Esophagus (tissue), 2 donors: ENCODE measurements around the gene DYDC2. TPM values are rescaled to one million over a fixed set of nuclear protein-coding genes. Genes with fewer than 3 reads are reported as not detected.
"Not testable (repeated sequence)": the region's sequence is repeated elsewhere in the genome, so short reads cannot be mapped to it uniquely, and the experiment has no call there.

Experiments used
- H3K27ac ChIP-seq, 2 donors: one replicate each; pipeline ENCODE4 v1.5.1; 2013; ENCODE audit warnings: low read depth in 2 of 2, mild to moderate bottlenecking in 2 of 2, inconsistent platforms in 1 of 2, low read length in 1 of 2, moderate library complexity in 1 of 2
- H3K27me3 ChIP-seq, 2 donors: one replicate each; pipeline ENCODE4 v1.6.1; 2013; ENCODE audit warnings: low read length in 2 of 2, control low read depth in 1 of 2, mild to moderate bottlenecking in 1 of 2; ENCODE audit not compliant: insufficient read depth in 2 of 2, control insufficient read depth in 1 of 2
- H3K36me3 ChIP-seq, 2 donors: one replicate each; pipeline ENCODE4 v1.6.1; 2013; ENCODE audit warnings: low read length in 1 of 2; ENCODE audit not compliant: control insufficient read depth in 2 of 2, insufficient read depth in 2 of 2
- H3K4me1 ChIP-seq, 2 donors: one replicate each; pipeline ENCODE4 v1.6.1; 2013; ENCODE audit warnings: low read length in 1 of 2; ENCODE audit not compliant: control insufficient read depth in 2 of 2, insufficient read depth in 2 of 2
- H3K4me3 ChIP-seq, 2 donors: one replicate each; pipeline ENCODE4 v1.5.1; 2013; ENCODE audit warnings: low read length in 2 of 2, mild to moderate bottlenecking in 2 of 2, low read depth in 1 of 2, moderate library complexity in 1 of 2
- H3K9me3 ChIP-seq, 2 donors: one replicate each; pipeline ENCODE4 v1.6.1; 2013; ENCODE audit warnings: mild to moderate bottlenecking in 2 of 2, low read depth in 1 of 2, low read length in 1 of 2, moderate library complexity in 1 of 2; ENCODE audit not compliant: control insufficient read depth in 2 of 2, insufficient read depth in 1 of 2
- WGBS, 2 donors: extraction: QIAGEN DNeasy Blood & Tissue Kit; methylation state at CpG; one replicate each; pipeline ENCODE4 v1.1.7; 2013; 5-methylcytosine and 5-hydroxymethylcytosine counted together
- polyA plus RNA-seq, 2 donors: library from polyadenylated mRNA; stranded (reverse); fragments of 200-250 nt; gene quantifications; one replicate each; pipeline ENCODE4 v1.2.3, GENCODE V29; 2013
- donor health status: healthy with polysubstance abuse.
- donor health status: Bipolar disorder and iron deficiency.

Gene DYDC2
- polyA plus RNA-seq, 2 donors: 0.34 to 0.77 TPM

DNA sequence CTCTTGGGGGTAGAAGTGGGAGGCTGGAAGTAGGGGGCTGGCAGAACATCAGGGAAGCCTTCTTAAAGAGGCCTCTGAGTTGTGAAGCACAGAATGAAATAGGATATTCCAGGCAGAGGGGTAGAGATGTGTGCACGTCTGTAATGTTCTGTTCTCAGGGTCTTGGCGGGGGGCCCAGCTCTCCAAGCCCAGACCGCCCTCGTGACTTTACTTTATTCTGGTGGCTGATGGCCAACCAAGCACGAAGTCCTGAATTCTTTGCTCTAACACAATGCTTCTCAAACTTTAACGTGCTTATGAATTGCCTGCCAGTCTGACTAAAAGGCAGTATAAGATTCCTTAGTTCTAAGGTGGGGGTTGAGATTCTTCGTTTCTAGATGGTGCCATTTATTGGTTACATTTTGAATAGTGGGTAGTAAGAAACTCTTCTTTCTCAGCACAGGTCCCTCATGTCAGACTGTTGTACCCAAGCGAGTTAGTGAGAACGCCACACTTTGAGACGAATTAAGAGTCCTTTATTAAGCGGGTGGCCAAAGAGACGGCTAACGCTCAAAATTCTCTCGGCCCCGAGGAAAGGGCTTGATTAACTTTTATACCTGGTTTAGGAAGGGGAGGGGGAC is 60.0 kb downstream of the DYDC2 start:
- Histone ChIP-seq H3K36me3 (peaks cover 0 to 3% of the 10 kb centered on the region in 2 donors), H3K27me3 (no peaks in the 10 kb centered on the region), H3K9me3 (no peaks in the 10 kb centered on the region), H3K27ac (peak overlapping the region in 1 of 2 donors; percentile 65), H3K4me3 (no peak overlapping the region), H3K4me1 (peaks cover 7 to 11% of the 10 kb centered on the region in 2 donors)
- 48 to 54% methylated on average over 15 of the region's 15 CpGs for WGBS, 2 donors

DNA sequence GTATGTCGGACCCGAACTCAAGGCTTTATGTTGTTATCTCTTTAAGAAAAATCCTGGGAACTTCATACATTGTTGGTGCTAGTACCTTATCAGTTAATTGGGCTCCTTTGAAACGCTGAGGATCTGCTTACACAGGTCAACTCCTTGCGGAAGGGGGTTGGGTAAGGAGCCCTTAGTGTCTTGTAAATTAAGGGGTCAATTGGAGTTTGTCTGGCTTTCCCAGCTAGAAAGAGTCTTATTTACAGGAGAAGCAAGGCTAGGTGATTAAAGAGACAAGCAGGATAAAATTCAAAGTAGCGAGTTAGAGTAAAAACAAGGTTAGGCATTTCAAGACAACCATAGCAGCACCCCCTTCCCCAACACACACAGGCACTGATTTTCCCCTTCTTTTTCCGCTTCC is 60.7 kb downstream of the DYDC2 start:
- not testable (repeated sequence) for H3K27me3 ChIP-seq, H3K9me3 ChIP-seq, H3K36me3 ChIP-seq, H3K4me3 ChIP-seq, H3K27ac ChIP-seq
- peaks cover 7 to 11% of the 10 kb centered on the region in 2 donors for H3K4me1 ChIP-seq
- WGBS, 2 donors: 76 to 83% methylated on average over 6 of the region's 6 CpGs

Other genes starting within 250 kb of the DYDC2 start
- gene PLAC9, start 224.1 kb upstream of the DYDC2 start, polyA plus RNA-seq: 1 to 10 TPM; 5.5 to 5.8 TPM
- gene ANXA11, start 151.2 kb upstream of the DYDC2 start, polyA plus RNA-seq: 100 to 1,000 TPM; 155 to 287 TPM
- under 1 TPM; 0.14 to 0.22 TPM for gene MAT1A, start 67.1 kb upstream of the DYDC2 start, polyA plus RNA-seq
- gene DYDC1, start within 50 bp of the DYDC2 start, polyA plus RNA-seq: not detected
- gene PRXL2A, start 51.8 kb downstream of the DYDC2 start, polyA plus RNA-seq: 10 to 100 TPM; 47.3 to 87.9 TPM
- 10 to 100 TPM; 50.6 to 63.2 TPM for gene TSPAN14, start 97.5 kb downstream of the DYDC2 start, polyA plus RNA-seq
- gene SH2D4B, start 181.1 kb downstream of the DYDC2 start, polyA plus RNA-seq: under 1 TPM in 1 of 2 donors, not detected in 1; 0.02 TPM